Stomach smooth muscle (tissue), 2 donors: ENCODE measurements around the gene PDE4B.

Experiments used
- H3K27ac ChIP-seq: one replicate; pipeline ENCODE4 v1.7.0; 2013; ENCODE audit warnings: mild to moderate bottlenecking, low read length, inconsistent platforms
- H3K27me3 ChIP-seq, 2 donors: one replicate each; pipeline ENCODE4 v1.7.0; 2013; ENCODE audit warnings: low read length in 2 of 2; ENCODE audit not compliant: insufficient read depth in 2 of 2, control insufficient read depth in 1 of 2
- H3K36me3 ChIP-seq, 2 donors: one replicate each; pipeline ENCODE4 v1.7.0; 2013; ENCODE audit warnings: low read length in 2 of 2; ENCODE audit not compliant: control insufficient read depth in 2 of 2, insufficient read depth in 2 of 2
- H3K4me1 ChIP-seq: one replicate; pipeline ENCODE4 v1.7.0; 2013; ENCODE audit warnings: low read length; ENCODE audit not compliant: control insufficient read depth, insufficient read depth
- H3K4me3 ChIP-seq, 2 donors: one replicate each; pipeline ENCODE4 v1.7.0; 2013; ENCODE audit warnings: low read length in 2 of 2
- H3K9ac ChIP-seq, 2 donors: one replicate each; pipeline ENCODE4 v1.7.0; 2013; ENCODE audit warnings: low read length in 2 of 2, mild to moderate bottlenecking in 1 of 2
- H3K9me3 ChIP-seq, 2 donors: one replicate each; pipeline ENCODE4 v1.7.0; 2013; ENCODE audit warnings: low read length in 2 of 2; ENCODE audit not compliant: control insufficient read depth in 2 of 2
- donor health status: healthy.
- donor health status: Pancreatic carcinoma.

The PDE4B gene

GRCh38 chr1:66256629-66257572 lies 464.2 kb downstream of the PDE4B start:
- H3K36me3 ChIP-seq = no peaks in the 10 kb centered on the region
- no peak overlapping the region for H3K27ac ChIP-seq
- H3K4me1 ChIP-seq = no peaks in the 10 kb centered on the region
- no peaks in the 10 kb centered on the region for H3K27me3 ChIP-seq
- H3K9ac ChIP-seq = no peak overlapping the region
- no peaks in the 10 kb centered on the region for H3K9me3 ChIP-seq
- no peak overlapping the region for H3K4me3 ChIP-seq

- Histone ChIP-seq H3K9ac (no peak overlapping the region), H3K36me3 (no peaks in the 10 kb centered on the region), H3K4me3 (no peak overlapping the region), H3K9me3 (no peaks in the 10 kb centered on the region), H3K27me3 (no peaks in the 10 kb centered on the region), H3K27ac (no peak overlapping the region), H3K4me1 (no peaks in the 10 kb centered on the region)
Observed at GRCh38 chr1:66258404-66259105, 465.9 kb downstream of the PDE4B start.

- Histone ChIP-seq H3K27ac (no peak overlapping the region), H3K9ac (no peak overlapping the region), H3K27me3 (no peaks in the 10 kb centered on the region), H3K36me3 (no peaks in the 10 kb centered on the region), H3K9me3 (no peaks in the 10 kb centered on the region), H3K4me1 (no peaks in the 10 kb centered on the region), H3K4me3 (no peak overlapping the region)
Observed at GRCh38 chr1:66261364-66261763, 468.7 kb downstream of the PDE4B start.

- Histone ChIP-seq H3K4me3 (no peak overlapping the region), H3K27ac (no peak overlapping the region), H3K36me3 (no peaks in the 10 kb centered on the region), H3K9ac (no peak overlapping the region), H3K9me3 (no peaks in the 10 kb centered on the region), H3K27me3 (no peaks in the 10 kb centered on the region), H3K4me1 (no peaks in the 10 kb centered on the region)
Observed at GRCh38 chr1:66262208-66262963, 469.7 kb downstream of the PDE4B start.

- no peak overlapping the region for H3K4me3 ChIP-seq
- H3K36me3 ChIP-seq = no peaks in the 10 kb centered on the region
- no peaks in the 10 kb centered on the region for H3K27me3 ChIP-seq
- H3K4me1 ChIP-seq = peaks cover under 1% of the 10 kb centered on the region
- H3K9ac ChIP-seq = no peak overlapping the region
- no peaks in the 10 kb centered on the region for H3K9me3 ChIP-seq
- H3K27ac ChIP-seq = no peak overlapping the region
Observed at GRCh38 chr1:66265268-66265667, 472.6 kb downstream of the PDE4B start.

GRCh38 chr1:66265796-66266195 lies 473.1 kb downstream of the PDE4B start:
- Histone ChIP-seq H3K9me3 (no peaks in the 10 kb centered on the region), H3K27me3 (no peaks in the 10 kb centered on the region), H3K9ac (no peak overlapping the region), H3K4me3 (no peak overlapping the region), H3K36me3 (no peaks in the 10 kb centered on the region), H3K4me1 (peaks cover 4% of the 10 kb centered on the region), H3K27ac (no peak overlapping the region)

- Histone ChIP-seq H3K9ac (no peak overlapping the region), H3K36me3 (no peaks in the 10 kb centered on the region), H3K27ac (no peak overlapping the region), H3K4me1 (peaks cover 5% of the 10 kb centered on the region), H3K4me3 (no peak overlapping the region), H3K9me3 (no peaks in the 10 kb centered on the region), H3K27me3 (no peaks in the 10 kb centered on the region)
Observed at GRCh38 chr1:66266350-66266749, 473.7 kb downstream of the PDE4B start.

- no peak overlapping the region for H3K4me3 ChIP-seq
- no peaks in the 10 kb centered on the region for H3K36me3 ChIP-seq
- H3K9me3 ChIP-seq = no peaks in the 10 kb centered on the region
- H3K9ac ChIP-seq = no peak overlapping the region
- no peak overlapping the region for H3K27ac ChIP-seq
- H3K4me1 ChIP-seq = peaks cover 9% of the 10 kb centered on the region
- H3K27me3 ChIP-seq = no peaks in the 10 kb centered on the region
Observed at GRCh38 chr1:66266756-66267155, 474.1 kb downstream of the PDE4B start.

- Histone ChIP-seq H3K27me3 (no peaks in the 10 kb centered on the region), H3K4me3 (no peak overlapping the region), H3K9me3 (no peaks in the 10 kb centered on the region), H3K4me1 (peaks cover 15% of the 10 kb centered on the region), H3K9ac (no peak overlapping the region), H3K36me3 (no peaks in the 10 kb centered on the region), H3K27ac (no peak overlapping the region)
Observed at GRCh38 chr1:66267201-66267940, 474.7 kb downstream of the PDE4B start.

GRCh38 chr1:66269222-66269621 lies 476.5 kb downstream of the PDE4B start:
- no peaks in the 10 kb centered on the region for H3K27me3 ChIP-seq
- H3K4me3 ChIP-seq = no peak overlapping the region
- H3K9me3 ChIP-seq = no peaks in the 10 kb centered on the region
- H3K9ac ChIP-seq = no peak overlapping the region
- no peak overlapping the region for H3K27ac ChIP-seq
- peaks cover 15% of the 10 kb centered on the region for H3K4me1 ChIP-seq
- no peaks in the 10 kb centered on the region for H3K36me3 ChIP-seq
